ENCODE measurements around the gene CD274.
A peak's percentile ranks its signal among the peaks of the same experiment; 100 is the strongest.
"Not testable (repeated sequence)": the region's sequence is repeated elsewhere in the genome, so short reads cannot be mapped to it uniquely, and the experiment has no call there.

Gene CD274

DNA sequence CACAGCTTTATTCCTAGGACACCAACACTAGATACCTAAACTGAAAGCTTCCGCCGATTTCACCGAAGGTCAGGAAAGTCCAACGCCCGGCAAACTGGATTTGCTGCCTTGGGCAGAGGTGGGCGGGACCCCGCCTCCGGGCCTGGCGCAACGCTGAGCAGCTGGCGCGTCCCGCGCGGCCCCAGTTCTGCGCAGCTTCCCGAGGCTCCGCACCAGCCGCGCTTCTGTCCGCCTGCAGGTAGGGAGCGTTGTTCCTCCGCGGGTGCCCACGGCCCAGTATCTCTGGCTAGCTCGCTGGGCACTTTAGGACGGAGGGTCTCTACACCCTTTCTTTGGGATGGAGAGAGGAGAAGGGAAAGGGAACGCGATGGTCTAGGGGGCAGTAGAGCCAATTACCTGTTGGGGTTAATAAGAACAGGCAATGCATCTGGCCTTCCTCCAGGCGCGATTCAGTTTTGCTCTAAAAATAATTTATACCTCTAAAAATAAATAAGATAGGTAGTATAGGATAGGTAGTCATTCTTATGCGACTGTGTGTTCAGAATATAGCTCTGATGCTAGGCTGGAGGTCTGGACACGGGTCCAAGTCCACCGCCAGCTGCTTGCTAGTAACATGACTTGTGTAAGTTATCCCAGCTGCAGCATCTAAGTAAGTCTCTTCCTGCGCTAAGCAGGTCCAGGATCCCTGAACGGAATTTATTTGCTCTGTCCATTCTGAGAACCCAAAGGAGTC is at the start of gene CD274:
CD274 (plus strand) TSS at position 184 of the 733 bp plus-strand sequence. CDS start 5,572 bp downstream, outside the sequence.
- peak; percentile 55 to 72 for DNase-seq (ENCODE audit: low read depth in 1 of 2, low spot score in 1 of 2)

DNA sequence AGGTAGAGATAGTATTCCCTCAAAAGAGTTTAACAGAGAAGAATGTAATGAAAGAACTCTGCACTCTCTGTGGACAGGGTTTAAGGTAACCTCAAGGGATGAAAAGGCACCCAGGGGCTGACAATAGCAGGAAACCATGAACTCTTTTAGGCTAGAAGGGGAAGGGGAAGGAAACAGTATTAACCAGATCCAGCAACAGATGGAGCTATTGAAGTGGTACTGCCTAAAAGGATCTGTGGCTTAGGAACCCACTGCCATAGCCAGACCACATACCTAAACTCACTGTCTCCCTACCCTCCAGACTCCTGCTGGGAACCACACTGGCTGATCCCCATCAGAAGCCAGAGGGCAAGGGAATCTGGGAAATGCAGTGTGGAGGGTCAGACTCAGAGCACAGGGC is 48.1 kb upstream of the CD274 start:
- no peak for DNase-seq (ENCODE audit: low read depth in 1 of 2, low spot score in 1 of 2)

DNA sequence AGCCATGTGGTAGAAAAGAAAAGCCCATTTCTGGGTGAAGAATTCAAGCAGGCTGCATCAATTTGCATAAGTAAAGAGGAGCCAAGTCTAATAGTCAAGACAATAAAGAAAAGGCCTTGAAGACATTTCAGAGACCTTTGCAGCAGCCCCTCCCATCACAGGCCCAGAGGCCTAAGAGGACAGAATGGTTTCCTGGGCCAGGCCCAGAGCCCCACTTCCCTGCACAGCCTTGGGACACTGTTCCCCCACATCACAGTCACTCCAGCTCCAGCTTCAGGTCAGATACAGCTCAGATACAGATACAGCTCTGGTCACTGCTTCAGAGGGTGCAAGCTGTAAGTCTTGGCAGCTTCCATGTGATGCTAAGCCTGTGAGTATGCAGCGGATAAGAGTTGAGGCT is 41.7 kb upstream of the CD274 start:
- no peak for DNase-seq (ENCODE audit: low read depth in 1 of 2, low spot score in 1 of 2)

DNA sequence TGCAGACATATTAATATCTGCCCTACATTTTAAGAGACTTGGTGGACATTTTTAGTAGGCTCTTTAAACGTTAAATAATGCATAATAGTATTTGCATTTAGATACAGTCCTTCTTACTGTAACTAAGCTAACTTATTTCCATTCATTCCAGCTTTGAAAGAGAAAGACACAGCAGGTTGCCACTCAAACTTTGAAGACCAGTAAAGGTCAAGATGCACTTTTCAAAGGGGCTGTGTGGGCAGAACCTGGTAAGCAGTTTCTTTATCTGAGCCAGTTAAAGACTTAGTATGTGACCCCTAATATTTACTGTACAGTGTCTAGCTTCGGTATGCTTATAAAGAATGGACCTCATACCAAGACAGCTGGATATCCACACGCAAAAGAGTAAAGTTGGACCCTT is 33.4 kb upstream of the CD274 start:
- no peak for DNase-seq (ENCODE audit: low read depth in 1 of 2, low spot score in 1 of 2)

DNA sequence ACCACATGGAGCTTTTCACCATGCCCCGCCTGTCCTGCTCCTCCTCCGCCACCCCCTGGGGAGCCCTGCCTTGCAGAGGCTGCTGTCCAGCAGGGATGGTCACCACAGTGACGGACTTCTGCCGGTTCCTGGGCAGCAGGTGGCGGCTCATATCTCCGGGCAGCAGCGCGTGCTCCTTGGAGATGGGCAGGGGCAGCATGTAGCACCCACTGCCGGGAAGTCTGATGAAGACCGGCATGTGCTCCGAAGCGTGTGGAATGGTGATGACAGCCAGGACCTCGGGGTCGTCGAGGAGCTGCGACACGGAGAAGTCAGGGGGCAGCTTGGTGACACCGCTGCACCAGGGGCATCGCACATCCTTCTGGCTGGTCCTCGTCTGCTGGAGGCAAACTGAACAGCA is 31.9 kb upstream of the CD274 start:
- no peak for DNase-seq (ENCODE audit: low read depth in 1 of 2, low spot score in 1 of 2)

DNA sequence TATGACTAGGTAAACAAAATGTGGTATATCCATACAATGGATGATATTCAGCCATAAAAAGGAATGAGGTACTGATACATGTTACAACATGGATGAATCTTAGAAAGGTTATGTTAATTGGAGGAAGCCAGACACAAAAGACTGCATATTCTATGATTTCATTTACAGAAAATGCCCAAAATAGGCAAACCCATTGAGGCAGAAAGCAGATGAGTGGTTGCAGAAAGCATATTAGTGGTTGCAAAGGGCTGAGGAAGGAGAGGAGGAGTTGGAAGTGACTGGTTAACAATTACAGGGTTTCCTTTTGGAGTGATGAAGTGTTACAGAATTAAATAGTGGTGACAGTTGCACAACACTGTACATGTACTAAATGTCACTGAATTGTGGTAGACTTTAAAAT is 30.4 kb upstream of the CD274 start:
- DNase-seq (ENCODE audit: low read depth in 1 of 2, low spot score in 1 of 2) = no peak

DNA sequence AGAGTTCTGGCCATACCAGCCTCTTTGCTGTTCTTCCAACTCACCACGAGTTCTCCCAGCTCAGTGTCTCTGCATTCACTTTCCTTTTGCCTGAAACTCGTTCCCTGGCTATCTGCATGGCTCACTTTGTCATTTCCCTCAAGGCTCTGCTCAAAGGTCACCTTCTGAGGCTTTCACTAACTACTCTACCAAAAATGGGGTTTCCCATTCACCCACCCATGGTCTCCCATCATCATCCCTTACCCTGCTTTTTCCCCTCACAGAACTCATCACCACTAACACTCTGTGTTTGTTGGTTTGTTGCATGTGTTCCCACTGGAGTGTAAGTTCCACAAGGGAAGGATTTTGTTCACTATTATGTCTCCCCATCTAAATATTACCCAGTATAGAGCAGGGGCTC is 29.2 kb upstream of the CD274 start:
- no peak for DNase-seq (ENCODE audit: low read depth in 1 of 2, low spot score in 1 of 2)

DNA sequence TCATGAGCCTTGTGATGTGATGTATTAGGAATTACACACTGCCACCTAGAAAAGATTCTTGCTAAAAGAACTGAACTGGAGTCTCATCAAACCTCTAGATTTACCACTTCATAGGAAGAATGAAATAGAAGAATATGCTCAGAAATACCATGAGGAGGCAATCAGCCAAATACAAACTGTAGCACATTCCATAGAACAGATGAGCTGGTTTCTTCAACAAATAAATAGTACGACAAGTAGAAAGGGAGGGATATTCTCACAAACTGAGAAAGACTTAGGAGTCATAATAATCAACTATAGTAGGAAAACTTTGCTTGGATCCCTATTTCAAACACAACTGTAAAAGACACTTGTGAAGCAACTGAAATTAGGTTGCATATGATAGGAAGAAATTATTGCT is 28.1 kb upstream of the CD274 start:
- no peak for DNase-seq (ENCODE audit: low read depth in 1 of 2, low spot score in 1 of 2)

DNA sequence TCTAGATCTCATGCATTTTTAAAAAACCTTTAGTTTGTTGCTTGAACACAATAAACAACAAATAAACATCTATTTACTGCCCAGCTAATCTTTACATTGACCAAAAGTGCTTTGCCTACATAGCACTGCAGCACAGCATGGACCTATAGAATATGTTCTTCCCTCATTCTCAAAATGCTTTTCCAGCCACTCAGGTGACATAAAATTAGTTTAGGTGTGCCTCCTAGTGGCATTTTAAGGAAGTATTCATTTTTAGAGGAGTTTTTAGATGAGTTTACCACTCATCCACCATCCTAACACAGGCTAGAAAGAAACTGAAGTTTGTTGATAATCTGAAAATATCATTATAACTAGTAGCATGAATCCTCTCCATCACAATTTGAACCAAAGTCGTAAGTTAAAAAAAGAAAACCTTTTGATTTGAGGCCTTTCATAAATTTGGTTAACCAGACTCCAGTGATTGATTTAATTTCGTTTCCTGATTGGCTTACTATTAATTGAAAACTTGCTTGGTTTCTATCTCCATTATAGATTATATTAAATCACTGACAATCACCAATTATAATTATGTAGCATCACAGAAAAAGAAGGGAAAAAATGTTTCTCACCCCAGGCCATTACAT is 25.2 kb upstream of the CD274 start:
- no peak for DNase-seq (ENCODE audit: low read depth in 1 of 2, low spot score in 1 of 2)

DNA sequence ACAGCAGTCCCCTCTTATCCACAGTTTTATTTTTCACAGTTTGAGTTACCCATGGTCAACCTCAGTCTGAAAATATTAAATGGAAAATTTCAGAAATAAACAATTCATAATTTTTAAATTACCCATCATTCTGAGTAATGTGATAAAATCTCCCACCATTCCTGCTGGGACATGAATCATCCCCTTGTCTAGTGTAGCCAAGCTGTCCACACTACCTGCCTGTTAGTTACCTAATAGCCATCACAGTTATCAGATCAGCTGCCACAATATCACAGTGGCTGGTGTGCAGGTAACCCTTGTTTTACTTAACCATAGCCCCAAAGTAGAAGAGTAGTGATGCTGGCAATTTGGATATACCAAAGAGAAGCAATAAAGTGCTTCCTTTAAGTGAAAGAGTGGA is 23.3 kb upstream of the CD274 start:
- DNase-seq (ENCODE audit: low read depth in 1 of 2, low spot score in 1 of 2) = no peak

DNA sequence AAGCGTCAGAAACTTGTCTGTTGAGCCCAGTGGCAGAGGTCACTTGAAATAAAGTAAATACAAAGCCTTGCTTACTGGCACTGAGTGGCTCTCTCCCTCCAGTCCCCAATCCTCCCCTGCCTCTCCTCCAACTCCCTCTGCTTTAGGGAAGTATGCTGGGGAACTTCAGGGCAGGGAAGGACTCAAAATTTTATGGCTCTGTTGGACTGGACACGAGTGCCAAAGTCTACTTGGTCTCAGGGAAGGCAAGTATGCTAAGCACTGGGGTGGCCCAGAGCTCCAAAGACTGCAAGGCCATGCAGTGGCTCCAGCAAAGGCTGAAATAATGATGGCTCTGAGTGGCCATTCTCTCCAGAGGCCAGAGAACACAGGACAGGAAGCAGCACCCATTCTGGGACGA is 22.2 kb upstream of the CD274 start:
- no peak for DNase-seq (ENCODE audit: low read depth in 1 of 2, low spot score in 1 of 2)

DNA sequence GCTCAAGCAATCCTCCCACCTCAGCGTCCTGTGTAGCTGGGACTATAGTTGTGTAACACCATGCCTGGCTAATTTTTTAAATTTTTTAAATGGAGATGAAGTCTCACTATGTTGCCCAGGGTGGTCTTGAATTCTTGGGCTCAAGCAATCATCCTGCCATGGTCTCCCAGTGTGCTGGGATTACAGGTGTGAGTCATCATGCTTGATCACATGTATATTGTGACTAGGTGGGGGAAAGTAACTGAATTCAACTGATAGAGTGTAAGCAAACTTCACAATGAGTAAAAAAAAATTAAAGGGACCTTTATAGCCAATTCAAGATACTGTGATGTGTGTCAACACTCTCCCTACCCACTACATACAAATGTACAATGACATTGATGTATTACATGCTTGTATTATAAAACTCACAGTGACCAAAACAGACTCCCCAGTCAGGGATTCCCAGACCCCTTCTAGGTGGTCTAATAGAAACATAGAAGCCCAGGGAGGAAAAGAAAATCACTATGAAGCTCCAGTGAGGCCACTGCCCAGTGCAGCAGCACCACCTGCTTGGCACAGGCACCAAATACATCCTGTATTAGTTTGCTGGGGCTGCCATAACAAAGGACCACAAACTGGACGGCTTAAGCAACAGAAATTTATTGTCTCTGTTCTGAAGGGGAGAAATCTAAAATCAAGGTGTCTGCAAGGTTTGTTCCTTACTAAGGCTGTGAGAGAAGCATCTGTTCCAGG is 21.4 kb upstream of the CD274 start:
- DNase-seq (ENCODE audit: low read depth in 1 of 2, low spot score in 1 of 2) = no peak

DNA sequence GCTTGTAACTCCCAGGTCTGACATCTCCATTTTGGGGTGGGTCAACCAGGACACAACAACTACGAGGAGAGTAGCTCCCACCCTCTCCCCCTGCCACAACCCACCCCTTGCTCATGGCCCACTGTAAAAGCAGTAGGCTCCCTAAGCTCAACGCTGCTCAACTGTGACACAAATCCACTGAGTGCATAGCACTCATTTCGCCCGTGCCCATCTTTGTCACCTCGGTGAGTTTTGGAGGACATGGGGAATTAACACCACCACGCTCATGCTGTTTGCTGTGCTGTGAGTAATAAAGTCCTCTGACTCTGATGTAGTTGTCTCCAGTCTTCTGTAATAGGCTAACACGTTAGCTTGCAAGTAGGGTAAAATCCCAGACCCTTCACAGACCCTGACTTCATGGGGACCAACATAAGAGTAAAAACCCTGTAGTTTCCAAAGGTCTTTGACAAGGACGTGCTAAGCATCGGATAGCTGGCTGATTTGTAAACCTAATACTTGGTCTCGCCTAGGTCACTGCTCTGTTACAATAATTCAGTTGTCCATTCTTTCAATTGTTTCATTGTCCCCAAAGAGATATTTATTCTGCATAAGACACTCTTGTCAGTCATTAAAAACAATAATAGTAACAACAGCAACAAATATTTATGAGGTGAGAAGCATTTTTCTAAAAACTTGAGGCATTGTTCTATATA is 20.3 kb upstream of the CD274 start:
- no peak for DNase-seq (ENCODE audit: low read depth in 1 of 2, low spot score in 1 of 2)

DNA sequence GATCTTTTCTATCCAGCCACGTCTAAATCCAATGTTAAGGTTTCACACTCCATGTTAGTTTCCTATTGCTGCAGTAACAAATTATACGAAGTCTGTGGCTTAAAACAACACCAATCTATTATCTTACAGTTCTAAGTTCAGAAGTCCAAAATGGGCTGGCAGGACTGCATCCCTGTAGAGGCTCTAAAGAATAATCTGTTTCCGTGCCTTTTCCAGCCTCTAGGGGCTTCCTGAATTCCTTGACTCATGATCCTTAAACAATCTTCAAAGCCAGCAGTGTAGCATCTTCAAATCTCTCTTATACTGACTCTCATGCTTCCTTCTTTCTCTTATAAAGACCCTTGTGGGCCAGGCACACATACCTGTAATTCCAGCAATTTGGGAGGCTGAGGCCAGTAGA is 19.4 kb upstream of the CD274 start:
- no peak for DNase-seq (ENCODE audit: low read depth in 1 of 2, low spot score in 1 of 2)

DNA sequence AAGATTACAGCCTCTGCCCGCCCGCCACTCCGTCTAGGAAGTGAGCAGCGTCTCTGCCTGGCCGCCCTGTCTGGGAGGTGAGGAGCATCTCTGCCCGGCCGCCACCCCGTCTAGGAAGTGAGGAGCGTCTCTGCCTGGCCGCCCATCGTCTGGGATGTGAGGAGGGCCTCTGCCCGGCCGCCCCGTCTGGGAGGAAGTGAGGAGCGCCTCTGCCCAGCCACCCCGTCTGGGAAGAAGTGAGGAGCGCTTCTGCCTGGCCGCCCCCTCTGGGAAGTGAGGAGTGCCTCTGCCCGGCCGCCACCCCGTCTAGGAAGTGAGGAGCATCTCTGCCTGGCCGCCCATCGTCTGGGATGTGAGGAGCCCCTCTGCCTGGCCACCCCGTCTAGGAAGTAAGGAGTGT is 17.5 kb upstream of the CD274 start:
- not testable (repeated sequence) for DNase-seq (ENCODE audit: low read depth in 1 of 2, low spot score in 1 of 2)

DNA sequence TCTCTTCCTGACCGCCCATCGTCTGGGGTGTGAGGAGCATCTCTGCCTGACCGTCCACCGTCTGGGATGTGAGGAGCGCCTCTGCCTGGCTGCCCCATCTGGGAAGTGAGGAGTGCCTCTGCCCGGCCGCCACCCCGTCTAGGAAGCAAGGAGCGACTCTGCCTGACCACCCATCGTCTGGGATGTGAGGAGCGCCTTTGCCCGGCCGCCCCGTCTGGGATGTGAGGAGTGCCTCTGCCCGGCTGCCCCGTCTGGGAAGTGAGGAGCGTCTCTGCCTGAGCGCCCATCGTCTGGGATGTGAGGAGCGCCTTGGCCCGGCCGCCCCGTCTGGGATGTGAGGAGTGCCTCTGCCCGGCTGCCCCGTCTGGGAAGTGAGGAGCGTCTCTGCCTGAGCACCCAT is 17.0 kb upstream of the CD274 start:
- DNase-seq (ENCODE audit: low read depth in 1 of 2, low spot score in 1 of 2) = not testable (repeated sequence)

DNA sequence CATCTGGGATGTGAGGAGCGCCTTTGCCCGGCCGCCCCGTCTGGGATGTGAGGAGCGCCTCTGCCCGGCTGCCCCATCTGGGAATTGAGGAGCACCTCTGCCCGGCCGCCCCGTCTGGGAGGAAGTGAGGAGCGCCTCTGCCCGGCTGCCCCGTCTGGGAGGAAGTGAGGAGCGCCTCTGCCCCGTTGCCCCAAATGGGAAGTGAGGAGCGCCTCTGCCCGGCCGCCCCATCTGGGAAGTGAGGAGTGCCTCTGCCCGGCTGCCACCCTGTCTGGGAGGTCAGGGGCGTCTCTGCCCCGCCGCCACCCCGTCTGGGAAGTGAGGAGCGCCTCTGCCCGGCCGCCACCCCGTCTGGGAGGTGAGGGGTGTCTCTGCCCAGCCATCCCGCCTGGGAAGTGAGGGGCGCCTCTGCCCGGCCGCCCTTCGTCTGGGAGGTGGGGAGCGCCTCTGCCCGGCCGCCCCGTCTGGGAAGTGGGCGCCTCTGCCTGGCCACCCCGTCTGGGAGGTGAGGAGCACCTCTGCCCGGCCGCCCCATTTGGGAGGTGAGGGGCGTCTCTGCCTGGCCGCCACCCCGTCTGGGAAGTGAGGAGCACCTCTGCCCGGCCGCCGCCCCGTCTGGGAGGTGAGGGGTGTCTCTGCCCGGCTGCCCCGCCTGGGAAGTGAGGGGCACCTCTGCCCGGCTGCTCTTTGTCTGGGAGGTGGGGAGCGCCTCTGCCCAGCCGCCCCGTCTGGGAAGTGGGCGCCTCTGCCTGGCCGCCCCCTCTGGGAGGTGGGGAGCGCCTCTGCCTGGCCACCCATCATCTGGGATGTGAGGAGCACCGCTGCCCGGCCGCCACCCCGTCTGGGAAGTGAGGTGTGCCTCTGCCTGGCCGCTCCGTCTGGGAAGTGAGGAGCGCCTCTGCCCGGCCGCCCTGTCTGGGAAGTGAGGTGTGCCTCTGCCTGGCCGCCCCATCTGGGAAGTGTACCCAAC is 16.2 kb upstream of the CD274 start:
- not testable (repeated sequence) for DNase-seq (ENCODE audit: low read depth in 1 of 2, low spot score in 1 of 2)

DNA sequence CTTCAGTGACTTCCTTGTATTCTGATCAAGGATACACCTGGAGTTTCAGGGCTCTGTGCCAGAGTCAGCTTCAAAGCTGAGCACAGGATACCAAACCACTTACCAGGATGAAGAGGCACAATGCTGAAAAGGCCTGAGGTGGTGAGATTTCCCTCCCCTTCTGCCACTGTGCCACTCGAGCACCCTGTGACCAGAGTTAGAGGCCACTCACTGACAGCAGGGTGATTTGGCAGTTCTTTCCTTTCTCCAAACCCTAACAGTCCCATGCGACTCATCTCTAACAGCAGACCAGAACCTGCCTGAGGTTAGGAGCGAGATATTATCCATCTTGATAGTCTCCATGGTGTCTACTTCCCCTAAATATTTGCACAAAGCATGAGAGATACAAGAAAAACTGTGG is 14.4 kb upstream of the CD274 start:
- no peak for DNase-seq (ENCODE audit: low read depth in 1 of 2, low spot score in 1 of 2)

DNA sequence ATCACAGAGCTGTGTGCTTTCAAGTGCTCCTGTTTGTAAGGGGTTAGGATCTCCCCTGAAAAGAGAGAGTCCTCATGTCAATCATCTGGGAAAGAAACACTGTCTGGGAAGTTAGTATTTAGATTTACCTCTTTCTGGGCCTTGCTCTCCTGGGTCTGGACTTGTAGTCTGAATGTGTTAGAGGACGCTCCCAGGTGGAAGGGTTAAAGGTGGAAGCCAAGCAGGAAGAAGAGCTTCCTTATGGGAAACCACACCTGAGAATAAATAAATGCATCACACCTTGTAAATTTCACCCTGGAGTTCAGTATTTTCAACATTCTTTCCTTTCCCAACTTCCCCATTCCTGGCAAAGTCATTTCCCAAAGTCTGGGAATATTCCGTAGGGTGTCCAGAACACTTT is 13.9 kb upstream of the CD274 start:
- no peak for DNase-seq (ENCODE audit: low read depth in 1 of 2, low spot score in 1 of 2)

Measured in activated T-helper 1 cell treated with anti-CD3 and anti-CD28 coated beads, Interleukin-2, amount 50 U/mL, for 16 hours (primary cell).